GM12878 (cell line): ENCODE measurements around the gene CPT2. TPM values are rescaled to one million over a fixed set of nuclear protein-coding genes. Genes with fewer than 3 reads are reported as not detected.

Experiments used
- ASH2L ChIP-seq: fragments of 300-600, 200-600 bp; sonication (generic); IDR thresholded peaks from 2 replicates; pipeline ENCODE4 v1.6.1; 2017; ENCODE audit warnings: low read depth, mild to moderate bottlenecking, borderline replicate concordance
- BACH1 ChIP-seq: fragments of 450-650 bp; IDR thresholded peaks from 2 replicates; pipeline ENCODE4 v1.6.1; 2017; ENCODE audit warnings: mild to moderate bottlenecking, borderline replicate concordance
- BCLAF1 ChIP-seq: fragments of 450-650 bp; IDR thresholded peaks from 2 replicates; pipeline ENCODE4 v1.6.1; 2017; ENCODE audit warnings: antibody characterized with exemption, mild to moderate bottlenecking, moderate library complexity
- CBX5 ChIP-seq: sonication (generic); IDR thresholded peaks from 2 replicates; pipeline ENCODE4 v1.6.1; 2016; ENCODE audit warnings: low read depth, moderate library complexity, mild to moderate bottlenecking, inconsistent platforms
- CHD1 ChIP-seq: IDR thresholded peaks from 2 replicates; pipeline ENCODE4 v1.6.1; 2012; ENCODE audit warnings: low read depth, low read length, improper control_type of control experiment
- EED ChIP-seq: sonication (generic); IDR thresholded peaks from 2 replicates; pipeline ENCODE4 v1.6.1; 2016; ENCODE audit warnings: antibody characterized with exemption, low read depth
- EGR1 ChIP-seq, 2 experiments: IDR thresholded peaks; 1 replicate in 1 of 2; 2 replicates in 1 of 2; pipeline ENCODE4 v1.6.1; 2011 to 2012; ENCODE audit warnings: low read depth in 2 of 2, low read length in 2 of 2, borderline replicate concordance in 1 of 2, mild to moderate bottlenecking in 1 of 2, moderate library complexity in 1 of 2
- NKRF ChIP-seq: fragments of 450-650 bp; conservative IDR thresholded peaks from 2 replicates; pipeline ENCODE4 v1.6.1; 2017; ENCODE audit warnings: mild to moderate bottlenecking, moderate library complexity
- NR2C2 ChIP-seq: IDR thresholded peaks from 2 replicates; pipeline ENCODE4 v1.6.1; 2011; ENCODE audit warnings: borderline replicate concordance, low read depth; ENCODE audit not compliant: control insufficient read depth, insufficient read length
- PRDM15 ChIP-seq: fragments of 450-650 bp; formaldehyde crosslinking; IDR thresholded peaks from 2 replicates; pipeline ENCODE4 v1.4.0; 2020; ENCODE audit warnings: mild to moderate bottlenecking, moderate library complexity
- SIX5 ChIP-seq: IDR thresholded peaks from 2 replicates; pipeline ENCODE4 v1.6.1; 2011; ENCODE audit warnings: mild to moderate bottlenecking, low read depth, low read length, moderate library complexity; ENCODE audit not compliant: severe bottlenecking
- STAT1 ChIP-seq: fragments of 450-650 bp; conservative IDR thresholded peaks from 2 replicates; pipeline ENCODE4 v1.6.1; 2014; ENCODE audit warnings: antibody characterized with exemption, mild to moderate bottlenecking
- polyA plus RNA-seq, 11 experiments: library from polyadenylated mRNA; depleted of rRNA in 4 of 11; unstranded in 6 of 11; stranded (reverse) in 5 of 11; fragments of >200 nt; fragmentation: Nextera tagmentation in 4 of 11; fragmentation: Illumina TruSeq in 1 of 11; extraction: Ambion mirVana in 4 of 11; extraction: Trizol in 1 of 11; gene quantifications; 1 replicate in 1 of 11; 2 replicates in 10 of 11; pipeline versions ENCODE4 v1.2.1 to v1.2.3, GENCODE V29; 2011 to 2016; ENCODE audit warnings: inconsistent platforms in 2 of 11, missing spikeins in 2 of 11, low read depth in 1 of 11
- total RNA-seq, 4 experiments: library from RNA; depleted of rRNA in 3 of 4; stranded (reverse); fragments of >200 nt in 3 of 4; fragmentation: Illumina TruSeq in 1 of 4; extraction: Trizol in 1 of 4; gene quantifications; 2 replicates each; pipeline versions ENCODE4 v1.2.1 to v1.2.3, GENCODE V29; 2013 to 2021
- TF ChIP-seq, protein P1 (sequence below): IDR thresholded peaks from 2 replicates; pipeline ENCODE4 v1.6.1; 2011; ENCODE audit warnings: borderline replicate concordance, low read depth, mild to moderate bottlenecking, moderate library complexity, mixed read lengths, low read length; ENCODE audit not compliant: insufficient read depth; ENCODE audit errors: extremely low read length
- TF ChIP-seq, protein P2 (sequence below): fragments of 450-650 bp; IDR thresholded peaks from 2 replicates; pipeline ENCODE4 v1.6.1; 2014; ENCODE audit warnings: mild to moderate bottlenecking

CPT2 gene
- total and polyA plus RNA-seq, 10 of the 15 experiments (the other 5 are each of a cell fraction or from before 2014, with no cell fraction given) = 10.1 to 36.2 (median 26.3) TPM

DNA sequence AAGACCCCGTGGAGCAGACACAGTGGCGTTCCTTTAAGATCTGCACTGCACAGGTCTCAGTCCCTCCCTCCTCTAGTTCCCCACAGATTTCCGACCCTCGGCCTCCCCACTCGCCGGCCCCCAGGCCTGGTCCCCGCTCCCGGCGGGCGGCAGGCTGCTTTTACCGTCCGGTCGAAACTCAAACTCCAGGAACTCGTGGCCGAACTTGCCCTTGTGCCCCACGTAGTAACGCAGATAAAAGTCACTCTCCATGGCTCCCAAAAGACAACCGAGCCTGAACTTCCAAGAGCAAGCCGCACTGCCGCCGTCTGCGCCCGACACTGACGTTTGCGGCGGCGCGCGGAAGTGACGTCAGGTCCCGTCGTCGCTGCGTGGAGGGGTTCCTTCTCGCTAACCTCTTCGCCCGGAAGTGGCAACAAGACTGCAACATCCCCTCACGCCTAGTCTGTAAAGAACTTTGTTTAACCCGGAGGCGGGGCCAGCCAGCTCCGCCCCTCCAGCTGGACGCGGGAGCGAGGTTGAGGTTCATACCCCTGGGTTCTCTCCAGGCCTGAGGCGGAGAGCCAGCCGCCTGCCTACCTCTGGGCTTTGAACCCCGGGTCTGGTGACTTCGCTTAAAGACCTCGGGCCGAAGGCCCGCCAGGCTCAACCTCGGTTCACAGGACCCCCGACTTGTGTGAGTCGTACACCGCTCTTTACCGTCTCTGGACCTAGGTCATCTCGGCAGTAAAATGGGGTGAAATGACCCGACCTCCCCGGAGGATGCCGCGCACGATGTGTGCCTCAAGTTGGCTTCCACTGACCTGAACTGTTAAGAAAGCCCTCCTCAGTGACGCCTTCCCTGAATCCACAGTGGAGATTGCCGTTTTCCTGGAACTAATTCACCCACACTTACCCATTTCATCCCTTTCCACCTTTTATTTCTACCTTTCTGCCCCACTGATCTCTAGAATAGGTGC is 41.9 kb downstream of the CPT2 start, which contains the start of gene MAGOH (continued):
- TF ChIP-seq PRDM15 (CRISPR knock-in tag) (no peak), NR2C2 (no peak), BCLAF1 (no peak), ASH2L (no peak), STAT1 (peak; percentile 67; the same call in 1 of the 2 replicates), NKRF (peak; percentile 28), CBX5 (no peak), BACH1 (no peak), EGR1 (IDR thresholded peaks at IDR 0.05; ENCODE audit: borderline replicate concordance in 1 of 2, low read depth in 2 of 2, low read length in 2 of 2) (no peak), EED (no peak), CHD1 (no peak), SIX5 (peak; percentile 58)
- TF ChIP-seq, protein P1, sequence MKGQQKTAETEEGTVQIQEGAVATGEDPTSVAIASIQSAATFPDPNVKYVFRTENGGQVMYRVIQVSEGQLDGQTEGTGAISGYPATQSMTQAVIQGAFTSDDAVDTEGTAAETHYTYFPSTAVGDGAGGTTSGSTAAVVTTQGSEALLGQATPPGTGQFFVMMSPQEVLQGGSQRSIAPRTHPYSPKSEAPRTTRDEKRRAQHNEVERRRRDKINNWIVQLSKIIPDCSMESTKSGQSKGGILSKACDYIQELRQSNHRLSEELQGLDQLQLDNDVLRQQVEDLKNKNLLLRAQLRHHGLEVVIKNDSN = no peak
- TF ChIP-seq, protein P2, sequence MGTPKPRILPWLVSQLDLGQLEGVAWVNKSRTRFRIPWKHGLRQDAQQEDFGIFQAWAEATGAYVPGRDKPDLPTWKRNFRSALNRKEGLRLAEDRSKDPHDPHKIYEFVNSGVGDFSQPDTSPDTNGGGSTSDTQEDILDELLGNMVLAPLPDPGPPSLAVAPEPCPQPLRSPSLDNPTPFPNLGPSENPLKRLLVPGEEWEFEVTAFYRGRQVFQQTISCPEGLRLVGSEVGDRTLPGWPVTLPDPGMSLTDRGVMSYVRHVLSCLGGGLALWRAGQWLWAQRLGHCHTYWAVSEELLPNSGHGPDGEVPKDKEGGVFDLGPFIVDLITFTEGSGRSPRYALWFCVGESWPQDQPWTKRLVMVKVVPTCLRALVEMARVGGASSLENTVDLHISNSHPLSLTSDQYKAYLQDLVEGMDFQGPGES = no peak
